ENCODE data around the gene CEP97.

DNA sequence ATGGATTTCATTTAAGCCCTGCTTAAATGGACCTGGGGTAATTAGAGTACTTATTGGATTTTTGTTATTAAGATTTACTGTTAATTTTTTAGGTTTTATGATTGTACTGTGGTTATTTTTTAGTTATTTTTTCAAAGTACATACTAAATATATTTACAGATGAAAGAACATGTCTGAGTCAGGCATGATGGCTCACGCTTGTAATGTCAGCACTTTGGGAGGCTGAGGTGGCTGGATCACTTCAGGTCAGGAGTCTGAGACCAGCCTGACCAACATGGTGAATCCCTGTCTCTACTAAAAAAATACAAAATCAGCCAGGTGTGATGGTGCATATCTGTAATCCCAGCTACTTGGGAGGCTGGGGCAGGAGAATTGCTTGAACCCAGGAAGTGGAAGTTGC, 21.7 kb upstream of the CEP97 start:
- TF ChIP-seq, protein P1, sequence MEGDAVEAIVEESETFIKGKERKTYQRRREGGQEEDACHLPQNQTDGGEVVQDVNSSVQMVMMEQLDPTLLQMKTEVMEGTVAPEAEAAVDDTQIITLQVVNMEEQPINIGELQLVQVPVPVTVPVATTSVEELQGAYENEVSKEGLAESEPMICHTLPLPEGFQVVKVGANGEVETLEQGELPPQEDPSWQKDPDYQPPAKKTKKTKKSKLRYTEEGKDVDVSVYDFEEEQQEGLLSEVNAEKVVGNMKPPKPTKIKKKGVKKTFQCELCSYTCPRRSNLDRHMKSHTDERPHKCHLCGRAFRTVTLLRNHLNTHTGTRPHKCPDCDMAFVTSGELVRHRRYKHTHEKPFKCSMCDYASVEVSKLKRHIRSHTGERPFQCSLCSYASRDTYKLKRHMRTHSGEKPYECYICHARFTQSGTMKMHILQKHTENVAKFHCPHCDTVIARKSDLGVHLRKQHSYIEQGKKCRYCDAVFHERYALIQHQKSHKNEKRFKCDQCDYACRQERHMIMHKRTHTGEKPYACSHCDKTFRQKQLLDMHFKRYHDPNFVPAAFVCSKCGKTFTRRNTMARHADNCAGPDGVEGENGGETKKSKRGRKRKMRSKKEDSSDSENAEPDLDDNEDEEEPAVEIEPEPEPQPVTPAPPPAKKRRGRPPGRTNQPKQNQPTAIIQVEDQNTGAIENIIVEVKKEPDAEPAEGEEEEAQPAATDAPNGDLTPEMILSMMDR (IDR thresholded peaks at IDR 0.05): no peak
- TF ChIP-seq POLR2A (IDR thresholded peaks at IDR 0.05): no peak

Measured in adrenal gland (tissue), 5 donors.